Stimulated activated CD4-positive, alpha-beta T cell treated with anti-CD3 and anti-CD28 coated beads, Interleukin-12 subunit alpha, Interleukin-12 subunit beta, amount 100 ng/mL, for 48 hours (primary cell): Measurements from ENCODE around the gene MRPL1.
A peak's percentile ranks its signal among the peaks of the same experiment; 100 is the strongest.
"Not testable (repeated sequence)": the region's sequence is repeated elsewhere in the genome, so short reads cannot be mapped to it uniquely, and the experiment has no call there.

Experiments
- DNase-seq, 3 donors: peaks; one replicate each; pipeline ENCODE4 v3.0.0-alpha.2; 2020; ENCODE audit warnings: low read depth in 2 of 3, low spot score in 1 of 3

Gene MRPL1

DNA sequence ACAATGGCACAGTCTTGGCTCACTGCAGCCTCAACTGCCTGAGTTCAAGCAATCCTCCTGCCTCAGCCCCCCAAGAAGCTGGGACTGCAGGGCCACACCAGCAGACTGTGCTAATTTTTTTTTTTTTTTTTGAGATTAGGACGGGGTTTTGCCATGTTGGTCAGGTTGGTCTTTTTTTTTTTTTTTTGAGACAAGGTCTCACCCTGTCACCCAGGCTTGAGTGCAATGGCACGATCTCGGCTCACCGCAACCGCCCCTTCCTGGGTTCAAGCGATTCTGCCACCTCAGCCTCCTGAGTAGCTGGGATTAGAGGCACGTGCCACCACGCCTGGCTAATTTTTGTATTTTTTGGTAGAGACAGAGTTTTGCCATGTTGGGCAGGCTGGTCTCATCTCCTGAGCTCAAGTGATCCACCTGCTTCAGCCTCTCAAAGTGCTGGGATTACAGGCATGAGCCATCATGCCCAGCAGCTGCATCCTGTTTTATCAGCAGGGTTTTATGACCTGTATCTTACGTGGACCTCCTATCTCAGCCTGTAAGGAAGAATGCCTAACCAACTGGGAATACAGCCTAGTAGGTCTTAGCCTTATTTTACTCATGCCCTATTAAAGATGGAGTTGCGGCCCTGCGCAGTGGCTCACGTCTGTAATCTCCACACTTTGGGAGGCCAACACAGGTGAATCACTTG lies 13.2 kb upstream of the MRPL1 start:
- no peak for DNase-seq

DNA sequence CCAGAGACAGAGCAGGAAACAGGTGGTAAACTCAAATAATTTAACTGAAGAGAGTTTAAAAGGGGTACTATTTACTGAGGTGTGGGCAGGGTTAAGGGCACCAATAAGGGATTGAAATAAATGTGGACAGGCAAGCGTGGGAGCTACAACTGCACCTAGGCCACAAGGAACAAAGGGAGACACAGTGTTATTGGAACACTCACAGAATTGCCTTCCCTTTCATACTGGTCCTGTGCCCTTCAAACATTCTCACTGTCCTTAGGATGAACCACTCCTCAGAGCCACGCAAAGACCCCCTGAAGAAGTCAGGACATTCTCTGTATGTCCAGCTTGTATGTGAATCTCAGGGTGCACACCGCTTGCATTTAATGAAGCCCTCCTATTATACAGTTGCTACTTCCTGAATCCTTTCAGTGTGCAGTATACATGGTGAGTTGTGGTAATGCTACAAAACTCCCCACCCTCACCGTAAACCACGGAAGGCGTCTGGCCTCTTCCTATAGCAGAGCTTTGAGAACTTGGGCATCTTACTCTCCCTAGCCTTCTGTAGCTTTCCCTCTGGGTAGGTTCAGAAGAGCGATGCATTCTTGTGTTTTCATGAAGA lies 9.6 kb upstream of the MRPL1 start:
- DNase-seq: peak; percentile 37 to 54 (median 42)

DNA sequence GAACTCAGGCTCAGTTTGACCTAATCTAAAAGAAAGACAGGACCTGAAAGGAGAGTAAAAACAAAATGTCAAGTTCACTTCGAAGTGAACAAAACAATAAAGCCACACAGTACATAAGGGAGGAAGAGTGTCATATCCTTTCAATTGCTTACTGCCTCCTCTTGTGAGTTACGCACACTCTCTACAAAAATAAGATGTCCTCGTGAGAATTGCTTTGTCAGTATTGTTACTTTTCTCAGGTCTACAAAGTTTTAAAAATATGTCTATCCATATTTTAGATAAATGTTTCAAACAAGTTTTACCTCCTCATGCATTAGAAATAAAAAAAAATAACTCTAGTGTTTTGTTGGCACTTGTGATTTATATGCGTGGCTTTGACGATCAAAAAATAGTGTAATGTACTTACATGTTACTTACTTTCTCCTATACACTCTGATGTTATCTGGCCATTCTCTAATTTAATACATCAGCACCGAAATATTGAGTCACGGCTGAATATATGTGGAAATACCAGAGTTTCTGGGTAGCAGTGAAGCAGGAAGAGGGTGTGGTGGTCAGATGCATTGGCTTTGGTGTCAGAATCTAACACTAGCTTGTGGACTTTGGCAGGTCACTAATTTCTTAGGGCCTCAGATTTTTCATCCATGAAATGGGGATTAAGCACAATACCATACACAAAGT lies 8.1 kb upstream of the MRPL1 start:
- no peak for DNase-seq

DNA sequence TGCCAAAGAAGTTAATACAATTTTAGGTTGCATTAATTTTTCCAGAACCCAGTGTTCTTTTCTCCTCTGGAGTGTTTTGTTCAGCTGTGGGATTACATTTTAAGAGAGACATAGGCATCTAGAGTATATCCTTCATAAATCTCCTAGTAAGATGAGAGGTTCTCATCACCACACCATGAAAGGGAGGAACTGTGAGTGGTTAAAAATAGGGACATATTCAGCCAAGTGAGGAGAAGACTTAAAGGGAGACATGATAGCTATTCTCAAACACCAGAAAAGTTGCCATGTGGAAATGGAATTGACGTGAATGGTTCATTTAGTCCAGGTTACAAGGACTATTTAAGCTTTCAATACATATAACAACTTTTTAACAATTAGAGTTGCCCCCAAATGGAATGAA lies 6.5 kb upstream of the MRPL1 start:
- no peak for DNase-seq

DNA sequence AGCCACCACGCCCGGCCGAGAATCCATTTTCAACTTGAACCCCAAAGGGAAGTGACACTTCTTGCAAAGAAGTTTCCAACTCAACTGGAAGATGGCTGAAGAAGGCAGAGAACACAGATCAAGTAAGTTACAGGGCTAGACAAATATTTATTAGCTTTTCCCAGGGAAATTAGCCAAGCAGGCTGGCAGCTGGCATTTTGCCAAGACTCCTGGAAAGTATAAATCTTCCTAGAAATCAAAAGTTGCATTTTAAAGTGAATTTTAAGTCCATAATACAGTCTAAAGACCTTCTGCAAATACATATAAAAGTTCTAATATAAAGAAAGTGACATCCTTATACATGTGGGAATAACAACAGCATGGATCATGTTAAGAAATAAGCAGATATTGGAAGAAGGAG lies 3.4 kb upstream of the MRPL1 start:
- no peak for DNase-seq

DNA sequence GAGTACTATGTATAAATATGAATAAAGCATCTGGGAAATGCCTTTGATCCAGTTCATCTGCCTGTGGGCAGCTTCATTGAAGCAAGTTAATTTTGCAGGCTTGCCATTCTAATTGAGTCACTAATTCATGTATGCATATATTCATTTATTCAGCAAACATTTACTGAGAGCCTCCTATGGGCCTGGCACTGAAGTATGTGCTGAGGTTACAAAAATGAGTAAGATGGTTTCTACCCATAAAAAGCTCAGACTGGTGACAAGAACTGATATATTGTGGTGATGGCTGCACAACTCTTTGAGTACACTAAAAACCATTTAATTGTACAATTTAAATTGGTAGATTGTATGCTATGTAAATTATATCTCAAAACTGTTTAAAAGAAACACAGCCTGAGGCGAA lies 1.1 kb upstream of the MRPL1 start:
- no peak for DNase-seq

DNA sequence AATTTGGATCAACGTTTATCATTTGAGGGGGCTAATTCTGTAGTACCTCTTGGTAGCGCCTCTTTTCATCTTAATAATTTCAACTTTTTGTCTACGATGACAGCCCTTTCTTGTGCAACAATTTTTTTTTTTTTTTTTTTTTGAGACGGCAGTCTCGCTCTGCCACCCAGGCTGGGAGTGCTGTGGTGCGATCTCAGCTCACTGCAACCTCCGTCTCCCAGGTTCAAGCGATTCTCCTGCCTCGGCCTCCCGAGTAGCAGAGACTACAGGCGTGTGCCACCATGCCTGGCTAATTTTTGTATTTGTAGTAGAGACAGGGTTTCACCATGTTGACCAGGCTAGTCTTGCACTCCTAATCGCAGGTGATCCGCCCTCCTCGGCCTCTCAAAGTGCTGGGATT lies 711 bp downstream of the MRPL1 start:
- DNase-seq: not testable (repeated sequence)

DNA sequence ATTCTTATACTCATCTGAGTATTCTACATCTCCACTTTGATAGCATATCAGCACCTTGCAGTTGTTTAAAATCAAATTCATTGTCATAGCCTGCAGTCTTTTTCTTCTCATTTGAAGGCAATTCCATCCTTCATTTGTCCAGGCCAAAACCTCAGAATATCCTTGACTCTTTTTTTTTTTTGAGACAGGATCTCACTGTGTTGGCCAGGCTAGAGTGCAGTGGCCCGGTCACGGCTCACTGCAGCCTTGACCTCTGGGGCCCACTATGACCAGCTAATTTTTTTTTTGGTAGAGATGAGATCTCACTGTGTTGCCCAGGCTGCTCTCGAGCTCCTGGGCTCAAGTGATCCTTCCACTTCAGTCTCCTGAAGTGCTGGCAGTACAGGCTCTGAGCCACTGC lies 2.6 kb downstream of the MRPL1 start:
- no peak for DNase-seq

DNA sequence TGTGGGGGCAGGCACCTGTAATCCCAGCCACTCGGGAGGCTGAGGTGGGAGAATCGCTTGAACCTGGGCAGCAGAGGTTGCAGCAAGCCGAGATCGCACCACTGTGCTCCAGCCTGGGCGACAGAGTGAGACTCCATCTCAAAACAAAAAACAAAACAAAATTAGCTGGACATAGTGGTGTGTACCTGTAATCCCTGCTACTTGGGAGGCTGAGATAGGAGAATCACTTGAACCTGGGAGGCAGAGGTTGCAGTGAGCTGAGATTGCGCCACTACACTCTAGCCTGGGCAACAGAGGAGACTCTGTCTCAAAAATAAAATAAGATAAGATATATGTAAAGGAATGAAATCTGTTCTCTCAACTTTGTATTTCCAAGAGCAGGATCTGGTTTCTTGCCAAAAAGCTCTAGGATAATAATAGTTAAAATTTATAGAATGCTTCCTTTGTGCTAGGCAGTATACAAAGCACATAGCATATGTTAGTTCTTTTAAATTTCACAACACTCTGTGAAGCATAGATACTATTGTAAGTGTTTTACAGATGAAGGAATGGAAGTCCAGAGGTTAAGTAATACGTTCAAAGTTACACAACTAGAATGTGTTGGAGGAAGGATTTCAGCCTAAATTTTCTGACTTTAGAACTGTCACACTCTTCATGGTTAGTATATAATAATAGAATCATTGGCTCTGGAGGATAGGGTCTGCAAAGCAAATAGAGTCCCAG lies 10.3 kb downstream of the MRPL1 start:
- no peak for DNase-seq

DNA sequence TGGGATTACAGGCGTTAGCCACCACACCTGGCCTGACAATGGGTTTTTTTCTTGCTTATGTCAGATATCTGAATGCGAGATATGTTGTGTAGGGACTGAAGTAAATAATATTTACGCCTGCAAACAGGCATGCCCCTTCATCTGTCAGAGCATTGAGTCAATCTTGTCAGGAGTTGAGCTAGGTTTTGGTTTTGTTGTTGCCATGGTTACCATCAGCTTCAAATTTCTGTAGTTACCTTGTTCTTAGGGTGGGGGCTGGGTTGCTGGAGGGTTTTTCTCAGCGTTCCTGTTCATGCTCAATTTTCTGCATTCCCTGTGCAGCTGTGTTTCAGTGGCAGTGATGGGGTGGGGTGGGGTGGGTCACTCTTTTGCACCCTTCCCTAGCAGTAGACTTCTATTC lies 14.5 kb downstream of the MRPL1 start:
- DNase-seq: no peak

DNA sequence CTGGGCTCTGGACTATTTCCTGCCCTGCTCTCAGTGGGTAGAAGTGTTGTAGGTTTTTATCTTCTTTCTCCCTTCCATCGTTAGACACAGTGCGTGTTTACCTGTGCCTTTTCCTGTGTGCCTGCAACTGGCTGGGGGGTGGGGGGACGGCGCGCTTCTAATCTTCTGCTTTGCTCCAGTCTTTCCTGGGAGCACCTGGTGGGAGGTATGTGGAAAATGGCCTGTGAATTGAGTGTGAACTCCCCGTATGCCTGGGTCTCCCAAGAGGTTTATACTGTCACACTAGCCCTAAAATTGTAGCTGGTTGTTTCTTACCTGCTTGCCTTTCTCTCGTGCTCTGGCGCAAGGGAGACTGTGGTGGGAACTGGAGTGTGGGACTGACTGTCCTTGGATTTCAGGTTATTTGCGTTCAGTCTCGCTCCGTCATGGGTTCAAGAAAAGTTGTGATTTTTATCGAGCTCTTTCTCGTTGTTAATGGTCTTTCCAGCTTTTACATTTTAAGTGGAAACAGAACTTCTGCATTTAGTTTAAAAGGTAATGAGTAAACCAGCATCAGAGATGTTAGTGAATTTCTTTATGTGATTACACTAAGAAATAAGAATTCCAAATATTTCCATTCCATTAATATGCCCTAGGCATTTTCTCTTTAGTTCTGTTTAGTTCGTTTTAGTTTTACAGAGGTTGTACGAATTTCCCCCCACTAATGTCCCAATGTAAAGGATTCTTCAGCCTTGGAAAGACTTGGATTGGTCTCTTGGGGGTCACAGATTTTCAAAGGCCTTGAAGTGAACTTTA lies 15.3 kb downstream of the MRPL1 start:
- no peak for DNase-seq

DNA sequence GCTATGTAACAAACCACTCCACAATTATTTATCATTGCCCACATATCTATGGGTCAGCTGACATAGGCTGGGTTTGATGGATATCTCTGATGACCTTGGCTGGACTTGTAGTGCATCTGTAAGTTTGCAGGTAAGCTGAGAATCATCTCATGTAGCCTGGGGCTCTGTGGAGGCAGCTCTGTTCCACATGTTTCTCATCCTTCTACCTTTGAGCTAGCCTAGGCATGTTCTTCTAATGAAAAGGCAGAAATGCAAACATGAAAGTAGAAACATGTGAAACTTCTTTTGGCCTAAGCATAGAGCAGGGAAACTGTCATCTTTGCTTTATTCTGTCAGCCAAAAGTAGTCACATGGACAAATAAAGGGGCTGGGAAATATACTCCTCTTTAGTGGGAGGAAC lies 18.2 kb downstream of the MRPL1 start:
- DNase-seq: no peak

DNA sequence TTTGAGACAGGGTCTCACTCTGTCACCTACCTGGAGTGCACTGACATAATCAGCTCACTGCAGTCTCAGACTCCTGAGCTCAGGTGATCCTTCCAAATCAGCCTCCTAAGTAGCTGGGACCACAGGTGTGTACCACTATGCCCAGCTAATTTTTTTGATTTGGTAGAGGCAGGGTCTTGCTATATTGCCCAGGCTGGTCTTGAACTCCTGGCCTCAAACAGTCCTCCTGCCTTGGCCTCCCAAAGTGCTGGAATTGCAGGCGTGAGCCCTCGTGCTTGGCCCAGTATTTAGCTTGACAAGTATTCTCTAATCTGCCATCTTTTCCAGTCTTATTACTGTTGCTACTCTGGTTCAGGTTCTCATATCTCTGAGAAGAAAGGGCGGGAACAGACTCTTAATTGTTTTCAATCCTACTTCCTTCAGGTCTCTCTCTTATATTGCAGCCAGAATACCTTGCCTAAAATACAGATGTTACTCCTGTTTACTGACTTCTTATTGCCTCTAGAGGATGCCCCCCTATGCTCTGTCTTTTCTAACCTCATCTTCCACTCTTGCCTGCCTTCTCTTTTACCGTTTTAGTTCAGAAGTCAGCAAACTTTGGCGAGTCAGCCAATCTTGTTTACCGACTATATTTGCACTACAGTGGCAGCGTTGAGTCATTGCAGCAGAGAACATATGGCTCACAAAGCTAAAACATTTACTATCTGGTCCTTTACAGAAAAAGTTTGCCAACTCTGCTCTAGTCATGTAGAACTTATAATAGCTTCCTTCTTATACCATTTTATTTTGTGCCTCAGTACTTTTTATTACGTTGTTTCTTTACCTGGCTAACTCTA lies 19.0 kb downstream of the MRPL1 start:
- no peak for DNase-seq

DNA sequence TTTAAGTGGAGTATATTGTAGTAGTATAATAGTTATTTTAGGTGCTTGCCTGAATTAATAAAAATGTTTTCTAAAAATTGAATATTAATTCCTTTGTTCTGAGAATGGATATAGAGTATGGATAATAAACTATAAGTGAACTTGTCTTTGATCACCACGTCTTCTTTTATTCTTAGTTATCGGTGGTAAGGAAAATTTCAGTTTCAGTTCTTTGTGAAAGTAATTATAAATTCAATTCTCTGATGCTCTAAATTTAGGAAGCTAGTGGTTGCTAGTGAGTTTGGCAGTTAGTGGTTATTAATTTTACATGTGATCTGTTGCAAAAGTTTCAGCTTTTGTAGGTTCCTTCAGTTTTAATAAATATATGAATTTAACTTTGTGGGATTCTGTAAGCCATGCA lies 30.8 kb downstream of the MRPL1 start:
- DNase-seq: no peak

DNA sequence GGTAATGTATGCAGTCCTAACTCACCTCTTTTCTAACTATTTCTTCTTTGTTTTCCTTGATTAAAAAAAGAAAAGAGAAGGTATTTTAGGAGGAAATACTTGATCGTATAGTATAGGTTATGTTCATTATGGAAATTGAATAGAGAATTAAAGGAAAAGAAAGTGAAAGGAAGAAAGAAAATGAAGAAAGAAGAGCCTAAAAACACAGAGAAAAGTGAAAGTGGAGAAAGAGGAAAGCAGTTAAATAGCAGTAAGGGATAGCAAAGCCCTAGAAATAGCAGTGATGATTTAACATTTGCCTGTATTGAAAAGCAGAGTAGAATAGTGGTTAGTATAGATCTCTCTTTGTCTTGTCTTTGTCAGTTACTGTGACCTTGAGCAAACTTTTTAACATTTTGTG lies 37.0 kb downstream of the MRPL1 start:
- no peak for DNase-seq

DNA sequence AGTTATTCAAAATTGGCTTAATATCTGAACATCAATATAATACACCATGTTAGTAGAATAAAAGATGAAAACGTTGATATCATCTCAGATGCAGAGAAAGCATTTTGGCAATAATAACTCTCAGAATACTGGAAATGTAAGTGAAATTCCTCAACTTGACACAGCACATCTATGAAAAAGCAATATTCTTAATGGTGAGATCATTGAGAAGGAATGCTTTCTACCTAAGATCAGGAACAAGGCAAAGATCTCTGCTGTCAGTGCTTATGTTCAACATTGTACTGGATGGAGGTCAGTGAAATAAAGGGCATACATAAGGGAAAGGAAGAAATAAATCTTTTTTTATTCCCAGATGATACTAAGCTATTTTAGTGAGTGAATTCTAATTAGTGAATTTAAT lies 40.6 kb downstream of the MRPL1 start:
- DNase-seq: no peak

DNA sequence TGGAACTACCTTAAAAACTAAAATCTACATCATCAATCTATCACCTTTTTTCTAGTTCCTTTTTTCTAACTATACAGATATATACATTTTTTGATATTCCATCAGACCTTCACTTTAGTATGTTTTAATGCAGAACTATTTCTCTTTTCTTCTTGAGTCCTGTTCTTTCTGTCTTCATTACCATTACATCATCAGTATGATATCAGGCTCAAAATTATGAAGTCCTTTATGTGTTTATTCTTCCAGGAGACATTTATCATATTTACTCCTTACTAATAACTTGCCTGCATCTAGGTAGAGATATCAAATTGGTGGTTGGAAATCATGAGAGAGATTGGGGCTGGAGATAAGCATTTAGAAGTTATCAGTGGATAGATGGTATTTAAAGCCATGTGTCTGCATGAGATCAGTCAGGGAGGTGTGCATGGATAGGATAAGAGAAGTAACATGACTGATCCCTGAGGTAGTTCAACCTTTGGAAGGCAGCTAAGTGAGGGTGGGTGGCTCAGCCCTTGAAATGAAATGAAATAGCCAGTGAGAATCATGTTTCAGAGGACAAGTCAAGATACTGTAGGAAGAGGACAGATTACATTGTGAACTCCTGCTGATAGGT lies 43.1 kb downstream of the MRPL1 start:
- DNase-seq: no peak

DNA sequence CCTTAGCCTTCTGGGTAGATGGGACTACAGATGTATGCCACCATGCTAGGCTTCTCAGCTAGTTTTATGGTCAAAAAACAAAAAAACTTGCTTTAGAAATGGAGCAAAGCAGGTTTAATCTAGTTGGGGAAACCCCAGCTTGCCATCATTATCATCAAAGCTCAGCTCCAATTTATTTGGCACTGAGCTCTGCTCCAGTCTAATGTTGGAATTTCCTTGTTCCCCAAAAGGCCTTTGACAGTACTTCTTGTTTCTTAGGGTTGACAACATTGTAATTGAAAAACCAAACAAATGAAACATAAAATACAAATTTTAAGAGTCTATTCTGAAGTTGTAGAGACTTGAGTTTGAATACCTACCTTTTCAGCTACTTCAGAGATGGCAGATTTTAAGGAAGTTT lies 48.0 kb downstream of the MRPL1 start:
- no peak for DNase-seq

DNA sequence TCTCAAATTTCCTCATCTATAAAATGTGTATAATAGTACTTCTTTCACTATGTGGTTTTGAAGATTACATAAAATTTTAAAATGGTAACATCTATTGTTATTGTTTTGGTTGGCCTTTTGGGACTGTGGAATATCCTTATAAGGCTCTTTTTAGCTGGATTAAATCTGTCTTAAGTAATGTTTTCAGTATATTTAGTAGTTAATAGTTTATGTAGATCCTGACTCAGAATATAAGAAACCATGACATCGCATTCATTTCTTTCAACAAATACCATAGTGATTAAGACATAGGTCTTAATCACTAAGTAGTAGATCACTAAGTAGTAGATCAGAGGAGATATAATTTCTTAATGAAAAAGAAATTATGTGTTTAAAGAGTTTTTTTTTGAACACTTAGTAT lies 48.5 kb downstream of the MRPL1 start:
- DNase-seq: no peak

DNA sequence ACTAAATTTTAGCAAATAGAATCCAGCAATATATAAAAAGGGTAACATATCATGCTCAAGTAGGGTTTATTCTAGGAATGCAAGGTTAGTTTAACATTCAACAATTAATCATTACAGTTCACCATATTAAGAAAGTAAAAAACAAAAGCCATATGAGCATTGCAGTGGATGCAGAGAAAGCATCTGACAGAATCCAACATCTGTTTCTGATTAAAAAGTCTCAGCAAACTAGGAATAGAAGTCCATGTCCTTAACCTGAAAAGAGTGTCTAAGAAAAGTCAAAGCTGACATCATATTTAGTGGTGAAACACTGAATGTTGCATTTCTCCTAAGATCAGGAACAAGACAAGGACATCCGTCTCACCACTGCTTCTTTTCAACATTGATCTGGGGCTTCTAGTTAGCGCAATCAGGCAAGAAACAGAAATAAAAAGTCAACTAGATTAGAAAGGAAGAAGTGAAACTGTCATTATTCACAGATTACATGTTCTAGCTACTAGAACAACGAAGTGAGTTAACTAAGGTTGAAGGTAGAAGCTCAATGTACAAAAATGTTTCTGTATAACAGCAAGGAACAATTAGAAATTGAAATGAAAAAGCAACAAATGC lies 49.3 kb downstream of the MRPL1 start:
- DNase-seq: no peak
